ENCODE data around the gene TRIM45. TPM values are rescaled to one million over a fixed set of nuclear protein-coding genes. Genes with fewer than 3 reads are reported as not detected.

The TRIM45 gene
- total and polyA plus RNA-seq, 2 donors from 2014 or later = 4.5 to 4.8 TPM

DNA sequence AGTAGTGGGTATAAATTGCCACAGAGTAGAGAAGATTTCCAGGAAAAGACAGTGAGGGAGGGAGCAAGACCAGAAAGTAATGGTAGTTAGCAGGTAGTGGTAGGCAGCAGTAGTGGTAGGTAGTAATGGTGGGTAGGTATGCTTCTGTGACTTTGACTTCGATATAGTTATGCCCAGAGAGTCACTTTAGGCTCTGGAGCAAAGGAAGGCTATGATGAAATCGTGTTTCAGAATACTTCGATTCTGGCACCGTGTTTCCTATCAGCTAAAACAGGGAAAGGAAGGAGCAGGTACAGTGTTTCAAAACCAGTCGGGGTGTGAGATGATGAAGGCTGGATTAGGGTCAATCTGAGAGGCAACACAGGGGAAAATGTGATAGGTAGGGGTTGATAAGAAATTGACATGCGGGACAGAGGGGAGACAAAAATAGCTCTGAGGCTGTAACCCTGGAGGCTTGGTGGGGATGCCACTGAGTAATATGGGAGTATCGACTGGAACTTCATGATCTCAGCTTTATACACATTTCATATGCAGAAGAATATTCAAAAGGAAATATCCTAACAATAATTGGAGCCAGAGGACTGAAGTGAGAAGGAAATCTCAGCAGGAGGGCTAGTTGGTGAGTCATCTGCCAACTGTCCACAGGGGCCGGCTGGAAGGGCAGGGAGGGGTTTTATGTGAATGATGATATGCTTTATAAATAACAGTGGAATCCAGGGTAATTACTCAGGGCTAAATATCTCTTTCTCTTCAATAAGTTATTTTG is 25.2 kb upstream of the TRIM45 start:
- FAIRE-seq = no peak

DNA sequence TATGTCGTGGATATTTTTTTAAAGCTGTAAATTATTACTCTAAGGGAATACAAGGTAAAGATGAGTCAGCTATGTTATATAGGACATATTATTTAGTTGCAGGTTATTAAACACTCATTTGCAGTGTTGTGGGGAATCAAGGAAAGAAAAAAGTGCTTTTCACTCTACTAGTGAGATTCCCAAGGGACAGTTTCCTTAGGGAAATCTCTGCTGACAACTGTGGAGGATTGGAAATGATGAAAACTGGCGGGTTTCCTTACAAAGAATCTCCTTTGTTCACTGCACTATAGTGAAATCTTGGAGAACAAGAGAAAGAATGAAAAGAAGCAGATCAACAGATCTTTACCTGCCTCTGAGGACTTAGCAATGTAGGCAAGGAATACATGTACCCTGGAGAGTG is 24.5 kb upstream of the TRIM45 start:
- no peak for FAIRE-seq
- Histone ChIP-seq H3K27ac (ENCODE audit: low read depth in 2 of 2, low read length in 2 of 2) (no peak overlapping the region), H3K4me1 (ENCODE audit: control insufficient read depth in 2 of 3, insufficient read depth in 2 of 3, low read depth in 1 of 3, low read length in 3 of 3) (no peaks in the 10 kb centered on the region), H3K27me3 (ENCODE audit: control insufficient read depth, insufficient read depth, low read length) (no peaks in the 10 kb centered on the region), H3K9me3 (ENCODE audit: control insufficient read depth in 2 of 3, insufficient read depth in 1 of 3, low read length in 3 of 3) (no peaks in the 10 kb centered on the region), H3K4me3 (ENCODE audit: low read length in 3 of 3) (no peak overlapping the region), H3K9ac (ENCODE audit: low read length in 3 of 3) (no peak overlapping the region), H3K36me3 (ENCODE audit: control insufficient read depth in 2 of 3, insufficient read depth in 3 of 3, low read length in 3 of 3) (no peaks in the 10 kb centered on the region)
- intact Hi-C loops (cut with DNase I) = no loop called here
- TF ChIP-seq, protein P1, sequence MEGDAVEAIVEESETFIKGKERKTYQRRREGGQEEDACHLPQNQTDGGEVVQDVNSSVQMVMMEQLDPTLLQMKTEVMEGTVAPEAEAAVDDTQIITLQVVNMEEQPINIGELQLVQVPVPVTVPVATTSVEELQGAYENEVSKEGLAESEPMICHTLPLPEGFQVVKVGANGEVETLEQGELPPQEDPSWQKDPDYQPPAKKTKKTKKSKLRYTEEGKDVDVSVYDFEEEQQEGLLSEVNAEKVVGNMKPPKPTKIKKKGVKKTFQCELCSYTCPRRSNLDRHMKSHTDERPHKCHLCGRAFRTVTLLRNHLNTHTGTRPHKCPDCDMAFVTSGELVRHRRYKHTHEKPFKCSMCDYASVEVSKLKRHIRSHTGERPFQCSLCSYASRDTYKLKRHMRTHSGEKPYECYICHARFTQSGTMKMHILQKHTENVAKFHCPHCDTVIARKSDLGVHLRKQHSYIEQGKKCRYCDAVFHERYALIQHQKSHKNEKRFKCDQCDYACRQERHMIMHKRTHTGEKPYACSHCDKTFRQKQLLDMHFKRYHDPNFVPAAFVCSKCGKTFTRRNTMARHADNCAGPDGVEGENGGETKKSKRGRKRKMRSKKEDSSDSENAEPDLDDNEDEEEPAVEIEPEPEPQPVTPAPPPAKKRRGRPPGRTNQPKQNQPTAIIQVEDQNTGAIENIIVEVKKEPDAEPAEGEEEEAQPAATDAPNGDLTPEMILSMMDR (IDR thresholded peaks at IDR 0.05; ENCODE audit: borderline replicate concordance, extremely low read depth, insufficient read depth) = no peak
- DNase-seq = no peak

More for the DNA sequence above, 25.2 kb upstream of the TRIM45 start:
- Histone ChIP-seq H3K9ac (ENCODE audit: low read length in 3 of 3) (no peak overlapping the region), H3K27me3 (ENCODE audit: control insufficient read depth, insufficient read depth, low read length) (no peaks in the 10 kb centered on the region), H3K36me3 (ENCODE audit: control insufficient read depth in 2 of 3, insufficient read depth in 3 of 3, low read length in 3 of 3) (no peaks in the 10 kb centered on the region), H3K4me3 (ENCODE audit: low read length in 3 of 3) (no peak overlapping the region), H3K27ac (ENCODE audit: low read depth in 2 of 2, low read length in 2 of 2) (no peak overlapping the region), H3K9me3 (ENCODE audit: control insufficient read depth in 2 of 3, insufficient read depth in 1 of 3, low read length in 3 of 3) (no peaks in the 10 kb centered on the region), H3K4me1 (ENCODE audit: control insufficient read depth in 2 of 3, insufficient read depth in 2 of 3, low read depth in 1 of 3, low read length in 3 of 3) (no peaks in the 10 kb centered on the region)
- TF ChIP-seq, protein P1 (IDR thresholded peaks at IDR 0.05; ENCODE audit: borderline replicate concordance, extremely low read depth, insufficient read depth) = no peak
- no peak for DNase-seq
- intact Hi-C loops (cut with DNase I) = no loop called here

GRCh38 chr1:117143871-117144270 is 22.3 kb upstream of the TRIM45 start:
- DNase-seq (no peak), FAIRE-seq (no peak)
- intact Hi-C loops (cut with DNase I) = no loop called here
- Histone ChIP-seq H3K4me1 (ENCODE audit: control insufficient read depth in 2 of 3, insufficient read depth in 2 of 3, low read depth in 1 of 3, low read length in 3 of 3) (no peaks in the 10 kb centered on the region), H3K9me3 (ENCODE audit: control insufficient read depth in 2 of 3, insufficient read depth in 1 of 3, low read length in 3 of 3) (no peaks in the 10 kb centered on the region), H3K27me3 (ENCODE audit: control insufficient read depth, insufficient read depth, low read length) (no peaks in the 10 kb centered on the region), H3K4me3 (ENCODE audit: low read length in 3 of 3) (no peak overlapping the region), H3K27ac (ENCODE audit: low read depth in 2 of 2, low read length in 2 of 2) (no peak overlapping the region), H3K36me3 (ENCODE audit: control insufficient read depth in 2 of 3, insufficient read depth in 3 of 3, low read length in 3 of 3) (no peaks in the 10 kb centered on the region), H3K9ac (ENCODE audit: low read length in 3 of 3) (no peak overlapping the region)
- TF ChIP-seq, protein P1 (IDR thresholded peaks at IDR 0.05; ENCODE audit: borderline replicate concordance, extremely low read depth, insufficient read depth) = no peak
